ENCODE data around the gene CALML5.

DNA sequence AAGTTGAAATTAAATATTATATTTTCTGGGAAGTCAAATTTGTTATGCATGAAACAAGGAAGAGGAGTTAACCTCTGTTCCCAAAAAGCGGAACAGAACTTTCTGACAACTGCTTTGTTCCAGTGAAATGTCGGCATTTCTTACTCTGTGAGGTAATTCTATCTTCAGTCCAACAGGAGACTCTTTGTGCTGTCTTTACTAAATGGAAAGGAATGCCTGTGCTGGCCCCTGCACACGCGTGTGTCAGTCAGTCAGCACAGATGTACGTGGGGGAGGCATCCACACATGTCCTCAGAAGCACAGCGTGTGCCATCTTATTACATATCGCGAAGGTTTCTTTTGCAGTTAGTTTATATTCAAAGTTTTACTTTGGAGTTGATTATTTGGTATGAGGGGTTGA lies 49.5 kb downstream of the CALML5 start:
- TF ChIP-seq POLR2AphosphoS5 (IDR thresholded peaks at IDR 0.05; ENCODE audit: low read depth, low read length) (no peak), TCF7L2 (IDR thresholded peaks at IDR 0.05; ENCODE audit: low read depth, low read length) (no peak), SIN3A (IDR thresholded peaks at IDR 0.05; ENCODE audit: borderline replicate concordance, insufficient read depth, low read depth, low read length) (no peak)
- TF ChIP-seq, protein P1, sequence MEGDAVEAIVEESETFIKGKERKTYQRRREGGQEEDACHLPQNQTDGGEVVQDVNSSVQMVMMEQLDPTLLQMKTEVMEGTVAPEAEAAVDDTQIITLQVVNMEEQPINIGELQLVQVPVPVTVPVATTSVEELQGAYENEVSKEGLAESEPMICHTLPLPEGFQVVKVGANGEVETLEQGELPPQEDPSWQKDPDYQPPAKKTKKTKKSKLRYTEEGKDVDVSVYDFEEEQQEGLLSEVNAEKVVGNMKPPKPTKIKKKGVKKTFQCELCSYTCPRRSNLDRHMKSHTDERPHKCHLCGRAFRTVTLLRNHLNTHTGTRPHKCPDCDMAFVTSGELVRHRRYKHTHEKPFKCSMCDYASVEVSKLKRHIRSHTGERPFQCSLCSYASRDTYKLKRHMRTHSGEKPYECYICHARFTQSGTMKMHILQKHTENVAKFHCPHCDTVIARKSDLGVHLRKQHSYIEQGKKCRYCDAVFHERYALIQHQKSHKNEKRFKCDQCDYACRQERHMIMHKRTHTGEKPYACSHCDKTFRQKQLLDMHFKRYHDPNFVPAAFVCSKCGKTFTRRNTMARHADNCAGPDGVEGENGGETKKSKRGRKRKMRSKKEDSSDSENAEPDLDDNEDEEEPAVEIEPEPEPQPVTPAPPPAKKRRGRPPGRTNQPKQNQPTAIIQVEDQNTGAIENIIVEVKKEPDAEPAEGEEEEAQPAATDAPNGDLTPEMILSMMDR (IDR thresholded peaks at IDR 0.05), result no peak
- TF ChIP-seq, protein P2, sequence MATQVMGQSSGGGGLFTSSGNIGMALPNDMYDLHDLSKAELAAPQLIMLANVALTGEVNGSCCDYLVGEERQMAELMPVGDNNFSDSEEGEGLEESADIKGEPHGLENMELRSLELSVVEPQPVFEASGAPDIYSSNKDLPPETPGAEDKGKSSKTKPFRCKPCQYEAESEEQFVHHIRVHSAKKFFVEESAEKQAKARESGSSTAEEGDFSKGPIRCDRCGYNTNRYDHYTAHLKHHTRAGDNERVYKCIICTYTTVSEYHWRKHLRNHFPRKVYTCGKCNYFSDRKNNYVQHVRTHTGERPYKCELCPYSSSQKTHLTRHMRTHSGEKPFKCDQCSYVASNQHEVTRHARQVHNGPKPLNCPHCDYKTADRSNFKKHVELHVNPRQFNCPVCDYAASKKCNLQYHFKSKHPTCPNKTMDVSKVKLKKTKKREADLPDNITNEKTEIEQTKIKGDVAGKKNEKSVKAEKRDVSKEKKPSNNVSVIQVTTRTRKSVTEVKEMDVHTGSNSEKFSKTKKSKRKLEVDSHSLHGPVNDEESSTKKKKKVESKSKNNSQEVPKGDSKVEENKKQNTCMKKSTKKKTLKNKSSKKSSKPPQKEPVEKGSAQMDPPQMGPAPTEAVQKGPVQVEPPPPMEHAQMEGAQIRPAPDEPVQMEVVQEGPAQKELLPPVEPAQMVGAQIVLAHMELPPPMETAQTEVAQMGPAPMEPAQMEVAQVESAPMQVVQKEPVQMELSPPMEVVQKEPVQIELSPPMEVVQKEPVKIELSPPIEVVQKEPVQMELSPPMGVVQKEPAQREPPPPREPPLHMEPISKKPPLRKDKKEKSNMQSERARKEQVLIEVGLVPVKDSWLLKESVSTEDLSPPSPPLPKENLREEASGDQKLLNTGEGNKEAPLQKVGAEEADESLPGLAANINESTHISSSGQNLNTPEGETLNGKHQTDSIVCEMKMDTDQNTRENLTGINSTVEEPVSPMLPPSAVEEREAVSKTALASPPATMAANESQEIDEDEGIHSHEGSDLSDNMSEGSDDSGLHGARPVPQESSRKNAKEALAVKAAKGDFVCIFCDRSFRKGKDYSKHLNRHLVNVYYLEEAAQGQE (IDR thresholded peaks at IDR 0.05; ENCODE audit: insufficient read depth in 1 of 2, low read depth in 2 of 2, low read length in 1 of 2), result no peak
